ENCODE data around the gene PLEKHD1. TPM values are rescaled to one million over a fixed set of nuclear protein-coding genes. Genes with fewer than 3 reads are reported as not detected.

The PLEKHD1 gene
- total RNA-seq, 1 experiment from 2014 or later = 1.0 TPM

- TF ChIP-seq ZMAT4 (CRISPR knock-in tag; IDR thresholded peaks at IDR 0.05) = no peak
Observed at GRCh38 chr14:69485315-69485660, 760 bp downstream of the PLEKHD1 start (continued).

DNA sequence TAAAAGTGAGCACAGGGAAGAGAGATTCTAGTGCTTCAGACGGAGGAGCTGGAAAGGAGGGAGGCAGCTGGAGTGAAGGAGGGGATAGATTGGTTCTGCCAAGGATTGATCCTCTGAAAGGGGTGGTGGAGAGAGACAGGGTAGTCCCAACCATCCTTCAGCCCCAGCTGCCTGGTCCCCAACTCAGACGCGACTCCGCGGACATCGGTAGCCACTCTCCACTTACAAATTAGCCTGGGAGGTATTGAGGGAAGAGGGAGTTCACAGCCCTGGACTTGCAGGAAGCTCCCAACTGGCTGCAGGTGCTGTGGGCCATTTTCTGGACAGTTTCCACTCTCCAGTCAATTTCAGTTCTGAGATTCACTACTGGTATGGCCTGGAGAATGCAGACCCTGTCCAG, 1.2 kb downstream of the PLEKHD1 start:
- CTCF ChIA-PET = interaction anchor here (0.7 to 3.3 kb wide), 5 partner anchors 11 to 62 kb away, joined by 3 to 20 read pairs (median 8); no protein-coding TSS in a partner anchor
- no peak for DNase-seq (ENCODE audit: low spot score)
- peaks cover 17% of the 10 kb centered on the region for H3K4me1 Mint-ChIP-seq
- ATAC-seq = no peak
- peaks cover 56% of the 10 kb centered on the region for H3K27me3 Mint-ChIP-seq (ENCODE audit: low read depth)
- POLR2A ChIA-PET = no interaction called here
- no peaks in the 10 kb centered on the region for H3K36me3 Mint-ChIP-seq
- TF ChIP-seq TCF7 (CRISPR knock-in tag; IDR thresholded peaks at IDR 0.05; ENCODE audit: low read depth) (no peak), E2F1 (CRISPR knock-in tag; IDR thresholded peaks at IDR 0.05) (no peak)
- no peaks in the 10 kb centered on the region for H3K9me3 Mint-ChIP-seq
- H3K27ac Mint-ChIP-seq = no peak overlapping the region
- peak overlapping the region; percentile 6; the same call in 1 of the 2 replicates for H3K4me3 Mint-ChIP-seq

DNA sequence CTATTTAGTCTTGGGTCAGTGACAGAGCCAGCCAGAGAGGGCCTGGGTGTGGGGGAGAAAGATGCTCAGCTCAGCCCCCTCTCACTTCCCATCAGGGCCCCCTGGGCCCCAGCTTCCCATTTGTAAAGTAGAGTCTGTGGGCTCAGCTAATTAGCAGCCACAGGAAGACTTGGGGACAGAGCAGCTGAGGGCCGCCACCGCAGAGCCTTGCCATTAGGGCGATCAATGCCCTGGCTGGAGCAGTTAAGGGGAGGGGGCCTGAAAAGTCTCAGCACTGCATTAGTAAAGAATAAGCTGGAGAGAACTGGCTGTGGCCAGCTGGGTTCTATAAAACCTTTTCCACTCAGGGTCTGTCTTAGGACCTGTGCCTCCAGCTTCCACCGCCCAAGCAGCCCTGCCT, 2.7 kb downstream of the PLEKHD1 start:
- ChIA-PET CTCF (interaction anchor here (1.0 to 3.3 kb wide), 6 partner anchors 12 to 61 kb away, joined by 3 to 20 read pairs (median 8); no protein-coding TSS in a partner anchor), POLR2A (interaction anchor here (1.2 kb wide), 1 partner anchor 18 kb away, joined by 3 read pairs; no protein-coding TSS in a partner anchor)
- peaks cover 46% of the 10 kb centered on the region for H3K27me3 Mint-ChIP-seq (ENCODE audit: low read depth)
- DNase-seq (ENCODE audit: low spot score) (no peak), ATAC-seq (no peak)
- no peak overlapping the region for H3K4me3 Mint-ChIP-seq
- no peaks in the 10 kb centered on the region for H3K9me3 Mint-ChIP-seq
- TF ChIP-seq PRRX2 (CRISPR knock-in tag; IDR thresholded peaks at IDR 0.05) = no peak
- TF ChIP-seq ZSCAN18 (CRISPR knock-in tag; IDR thresholded peaks at IDR 0.05) = no peak
- no peak for TF ChIP-seq TCF7 (CRISPR knock-in tag; IDR thresholded peaks at IDR 0.05; ENCODE audit: low read depth)
- no peak for TF ChIP-seq EMX1 (CRISPR knock-in tag; IDR thresholded peaks at IDR 0.05)
- TF ChIP-seq ZNF138 (CRISPR knock-in tag; conservative IDR thresholded peaks at IDR 0.05) = no peak
- TF ChIP-seq MLX (CRISPR knock-in tag; IDR thresholded peaks at IDR 0.05) = no peak
- TF ChIP-seq SMAD3 (CRISPR knock-in tag; IDR thresholded peaks at IDR 0.05; ENCODE audit: borderline replicate concordance) = no peak
- no peak for TF ChIP-seq TP53 (CRISPR knock-in tag; IDR thresholded peaks at IDR 0.05)
- no peak for TF ChIP-seq MYBL2 (CRISPR knock-in tag; IDR thresholded peaks at IDR 0.05)
- no peak for TF ChIP-seq CBFB (CRISPR knock-in tag; IDR thresholded peaks at IDR 0.05; ENCODE audit: low read depth)
- TF ChIP-seq USF2 (CRISPR knock-in tag; IDR thresholded peaks at IDR 0.05) = no peak
- TF ChIP-seq, protein P1, sequence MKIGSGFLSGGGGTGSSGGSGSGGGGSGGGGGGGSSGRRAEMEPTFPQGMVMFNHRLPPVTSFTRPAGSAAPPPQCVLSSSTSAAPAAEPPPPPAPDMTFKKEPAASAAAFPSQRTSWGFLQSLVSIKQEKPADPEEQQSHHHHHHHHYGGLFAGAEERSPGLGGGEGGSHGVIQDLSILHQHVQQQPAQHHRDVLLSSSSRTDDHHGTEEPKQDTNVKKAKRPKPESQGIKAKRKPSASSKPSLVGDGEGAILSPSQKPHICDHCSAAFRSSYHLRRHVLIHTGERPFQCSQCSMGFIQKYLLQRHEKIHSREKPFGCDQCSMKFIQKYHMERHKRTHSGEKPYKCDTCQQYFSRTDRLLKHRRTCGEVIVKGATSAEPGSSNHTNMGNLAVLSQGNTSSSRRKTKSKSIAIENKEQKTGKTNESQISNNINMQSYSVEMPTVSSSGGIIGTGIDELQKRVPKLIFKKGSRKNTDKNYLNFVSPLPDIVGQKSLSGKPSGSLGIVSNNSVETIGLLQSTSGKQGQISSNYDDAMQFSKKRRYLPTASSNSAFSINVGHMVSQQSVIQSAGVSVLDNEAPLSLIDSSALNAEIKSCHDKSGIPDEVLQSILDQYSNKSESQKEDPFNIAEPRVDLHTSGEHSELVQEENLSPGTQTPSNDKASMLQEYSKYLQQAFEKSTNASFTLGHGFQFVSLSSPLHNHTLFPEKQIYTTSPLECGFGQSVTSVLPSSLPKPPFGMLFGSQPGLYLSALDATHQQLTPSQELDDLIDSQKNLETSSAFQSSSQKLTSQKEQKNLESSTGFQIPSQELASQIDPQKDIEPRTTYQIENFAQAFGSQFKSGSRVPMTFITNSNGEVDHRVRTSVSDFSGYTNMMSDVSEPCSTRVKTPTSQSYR (CRISPR knock-in tag; IDR thresholded peaks at IDR 0.05) = no peak
- TF ChIP-seq, protein P2, sequence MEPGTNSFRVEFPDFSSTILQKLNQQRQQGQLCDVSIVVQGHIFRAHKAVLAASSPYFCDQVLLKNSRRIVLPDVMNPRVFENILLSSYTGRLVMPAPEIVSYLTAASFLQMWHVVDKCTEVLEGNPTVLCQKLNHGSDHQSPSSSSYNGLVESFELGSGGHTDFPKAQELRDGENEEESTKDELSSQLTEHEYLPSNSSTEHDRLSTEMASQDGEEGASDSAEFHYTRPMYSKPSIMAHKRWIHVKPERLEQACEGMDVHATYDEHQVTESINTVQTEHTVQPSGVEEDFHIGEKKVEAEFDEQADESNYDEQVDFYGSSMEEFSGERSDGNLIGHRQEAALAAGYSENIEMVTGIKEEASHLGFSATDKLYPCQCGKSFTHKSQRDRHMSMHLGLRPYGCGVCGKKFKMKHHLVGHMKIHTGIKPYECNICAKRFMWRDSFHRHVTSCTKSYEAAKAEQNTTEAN (CRISPR knock-in tag; IDR thresholded peaks at IDR 0.05) = no peak
- TF ChIP-seq RELA (CRISPR knock-in tag; IDR thresholded peaks at IDR 0.05; ENCODE audit: borderline replicate concordance) = no peak
- TF ChIP-seq, protein P3, sequence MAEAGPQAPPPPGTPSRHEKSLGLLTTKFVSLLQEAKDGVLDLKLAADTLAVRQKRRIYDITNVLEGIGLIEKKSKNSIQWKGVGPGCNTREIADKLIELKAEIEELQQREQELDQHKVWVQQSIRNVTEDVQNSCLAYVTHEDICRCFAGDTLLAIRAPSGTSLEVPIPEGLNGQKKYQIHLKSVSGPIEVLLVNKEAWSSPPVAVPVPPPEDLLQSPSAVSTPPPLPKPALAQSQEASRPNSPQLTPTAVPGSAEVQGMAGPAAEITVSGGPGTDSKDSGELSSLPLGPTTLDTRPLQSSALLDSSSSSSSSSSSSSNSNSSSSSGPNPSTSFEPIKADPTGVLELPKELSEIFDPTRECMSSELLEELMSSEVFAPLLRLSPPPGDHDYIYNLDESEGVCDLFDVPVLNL (CRISPR knock-in tag; IDR thresholded peaks at IDR 0.05; ENCODE audit: borderline replicate concordance, low read depth) = no peak
- H3K27ac Mint-ChIP-seq = no peak overlapping the region
- H3K4me1 Mint-ChIP-seq = peaks cover 17% of the 10 kb centered on the region
- H3K36me3 Mint-ChIP-seq = no peaks in the 10 kb centered on the region
